Smooth muscle cell (in vitro differentiated cells): Measurements from ENCODE around the gene LGALS9. TPM values are rescaled to one million over a fixed set of nuclear protein-coding genes. Genes with fewer than 3 reads are reported as not detected.
"Not testable (repeated sequence)": the region's sequence is repeated elsewhere in the genome, so short reads cannot be mapped to it uniquely, and the experiment has no call there.

Experiments used
- DNase-seq: peaks from one replicate; lab custom pipeline; 2025; ENCODE audit not compliant: unreplicated experiment; lab: John Stamatoyannopoulos, UW
- H2AFZ ChIP-seq: fragments of 200-600 bp; sonication (generic); 2 replicates; pipeline ENCODE4 v1.6.0; 2016; ENCODE audit warnings: antibody characterized with exemption, low read depth, mild to moderate bottlenecking
- H3F3A ChIP-seq: fragments of 200-600 bp; sonication (generic); 2 replicates; pipeline ENCODE4 v1.6.0; 2017; ENCODE audit warnings: antibody characterized with exemption, low read depth
- H3K27ac ChIP-seq: fragments of 200-600 bp; sonication (generic); 2 replicates; pipeline ENCODE4 v1.5.1; 2016; ENCODE audit warnings: low read depth, mild to moderate bottlenecking
- H3K27me3 ChIP-seq: fragments of 200-600 bp; sonication (generic); 2 replicates; pipeline ENCODE4 v1.6.1; 2016; ENCODE audit warnings: low read depth, mild to moderate bottlenecking
- H3K36me3 ChIP-seq: fragments of 200-600 bp; sonication (generic); 2 replicates; pipeline ENCODE4 v1.5.1; 2016; ENCODE audit warnings: low read depth
- H3K4me1 ChIP-seq: fragments of 200-600 bp; sonication (generic); 2 replicates; pipeline ENCODE4 v1.5.1; 2016; ENCODE audit warnings: low read depth
- H3K4me2 ChIP-seq: fragments of 200-600 bp; sonication (generic); 2 replicates; pipeline ENCODE4 v1.6.0; 2016; ENCODE audit warnings: mild to moderate bottlenecking
- H3K4me3 ChIP-seq: fragments of 200-600 bp; sonication (generic); 2 replicates; pipeline ENCODE4 v1.5.1; 2016; ENCODE audit warnings: mild to moderate bottlenecking
- H3K79me2 ChIP-seq: fragments of 200-600 bp; sonication (generic); 2 replicates; pipeline ENCODE4 v1.6.0; 2016; ENCODE audit warnings: low read depth, mild to moderate bottlenecking
- H3K9ac ChIP-seq: fragments of 200-600 bp; sonication (generic); 2 replicates; pipeline ENCODE4 v1.6.0; 2016; ENCODE audit warnings: low read depth
- H3K9me3 ChIP-seq: fragments of 200-600 bp; sonication (generic); replicated peaks from 2 replicates; pipeline ENCODE4 v1.5.1; 2016; ENCODE audit warnings: low read depth
- H4K20me1 ChIP-seq: fragments of 200-600 bp; sonication (generic); 2 replicates; pipeline ENCODE4 v1.6.0; 2016; ENCODE audit warnings: low read depth
- CTCF ChIP-seq: fragments of 200-600 bp; sonication (generic); IDR thresholded peaks from 2 replicates; pipeline ENCODE4 v1.5.1; 2017; ENCODE audit warnings: borderline replicate concordance, mild to moderate bottlenecking, antibody characterized with exemption; ENCODE audit not compliant: insufficient read depth, poor library complexity, severe bottlenecking
- WGBS: methylation state at CpG from one replicate; pipeline ENCODE4 v1.1.7; 2016; ENCODE audit warnings: low lambda C conversion rate; 5-methylcytosine and 5-hydroxymethylcytosine counted together
- polyA plus RNA-seq: library from polyadenylated mRNA; unstranded; fragments of >200 nt; fragmentation: Nextera tagmentation; extraction: Ambion mirVana; gene quantifications from 2 replicates; pipeline ENCODE4 v1.2.1, GENCODE V29; 2016
- total RNA-seq: library from RNA; depleted of rRNA; stranded (reverse); fragments of >200 nt; gene quantifications from 2 replicates; pipeline ENCODE4 v1.2.3, GENCODE V29; 2014

The LGALS9 gene
- total and polyA plus RNA-seq, 2 experiments from 2014 or later = 5.8 to 9.7 TPM

GRCh38 chr17:27663936-27664605 is 33.1 kb downstream of the LGALS9 start:
- H3K9me3 ChIP-seq = no peaks in the 10 kb centered on the region
- no peaks in the 10 kb centered on the region for H3F3A ChIP-seq
- H3K4me2 ChIP-seq = no peak overlapping the region
- WGBS = 91% methylated on average over 8 of the region's 8 CpGs
- H4K20me1 ChIP-seq = no peaks in the 10 kb centered on the region
- no peaks in the 10 kb centered on the region for H3K36me3 ChIP-seq
- no peak overlapping the region for H2AFZ ChIP-seq
- H3K79me2 ChIP-seq = no peaks in the 10 kb centered on the region
- no peak for TF ChIP-seq CTCF
- H3K9ac ChIP-seq = no peak overlapping the region
- H3K4me3 ChIP-seq = no peak overlapping the region
- H3K27ac ChIP-seq = no peak overlapping the region
- H3K27me3 ChIP-seq = no peaks in the 10 kb centered on the region
- no peak for DNase-seq
- H3K4me1 ChIP-seq = no peaks in the 10 kb centered on the region

DNA sequence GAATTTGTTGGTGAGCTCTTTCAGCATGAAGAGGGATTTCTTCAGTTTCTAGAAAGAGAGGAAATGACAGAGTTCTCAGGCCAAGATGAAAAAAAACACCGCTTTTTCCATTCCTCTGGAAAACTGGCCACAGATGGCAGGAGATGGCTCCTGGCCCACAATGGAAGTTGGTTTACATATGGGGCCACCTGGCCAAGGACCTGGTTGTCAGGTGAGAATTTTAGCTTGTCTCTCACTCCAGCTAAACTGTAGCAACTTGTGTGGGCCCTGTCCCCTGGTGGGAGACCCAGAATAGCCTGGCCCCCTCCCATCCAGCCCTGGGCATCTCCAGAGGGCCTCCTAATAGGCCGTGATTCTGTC is 33.6 kb downstream of the LGALS9 start:
- Histone ChIP-seq H3K4me3 (no peak overlapping the region), H3K9ac (no peak overlapping the region), H3K9me3 (no peaks in the 10 kb centered on the region), H3K27ac (no peak overlapping the region), H4K20me1 (no peaks in the 10 kb centered on the region), H3F3A (no peaks in the 10 kb centered on the region), H3K27me3 (no peaks in the 10 kb centered on the region), H3K79me2 (no peaks in the 10 kb centered on the region), H3K4me1 (no peaks in the 10 kb centered on the region), H3K36me3 (no peaks in the 10 kb centered on the region), H2AFZ (no peak overlapping the region), H3K4me2 (no peak overlapping the region)
- DNase-seq = no peak
- no peak for TF ChIP-seq CTCF
- WGBS = 92% methylated on average over 2 of the region's 2 CpGs

DNA sequence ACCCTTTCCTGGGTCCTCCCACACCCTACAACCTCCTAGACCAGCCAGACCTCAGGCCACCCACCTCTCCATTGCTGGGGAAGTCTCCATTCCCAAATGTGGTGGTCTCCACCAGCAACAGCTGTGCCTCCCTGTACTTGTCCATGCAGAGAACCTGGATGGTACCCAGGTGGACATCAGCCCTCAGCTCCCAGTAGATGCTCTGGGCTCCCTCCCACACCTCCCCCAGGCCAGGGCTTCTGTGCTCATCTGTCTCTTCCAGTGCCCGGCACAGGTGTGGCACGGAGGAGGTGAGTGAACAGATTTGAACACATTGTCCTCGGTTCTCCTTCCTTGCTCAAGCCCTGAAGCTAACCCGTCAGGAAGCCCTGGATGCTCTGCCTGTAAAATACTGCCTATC is 34.6 kb downstream of the LGALS9 start:
- no peak overlapping the region for H3K27ac ChIP-seq
- no peak overlapping the region for H3K4me3 ChIP-seq
- no peak overlapping the region for H3K9ac ChIP-seq
- no peaks in the 10 kb centered on the region for H3K27me3 ChIP-seq
- no peaks in the 10 kb centered on the region for H3K9me3 ChIP-seq
- no peaks in the 10 kb centered on the region for H4K20me1 ChIP-seq
- DNase-seq = no peak
- no peaks in the 10 kb centered on the region for H3K36me3 ChIP-seq
- H3K4me1 ChIP-seq = no peaks in the 10 kb centered on the region
- no peaks in the 10 kb centered on the region for H3F3A ChIP-seq
- no peak for TF ChIP-seq CTCF
- no peaks in the 10 kb centered on the region for H3K79me2 ChIP-seq
- no peak overlapping the region for H3K4me2 ChIP-seq
- WGBS = 80% methylated on average over 4 of the region's 4 CpGs
- H2AFZ ChIP-seq = no peak overlapping the region

DNA sequence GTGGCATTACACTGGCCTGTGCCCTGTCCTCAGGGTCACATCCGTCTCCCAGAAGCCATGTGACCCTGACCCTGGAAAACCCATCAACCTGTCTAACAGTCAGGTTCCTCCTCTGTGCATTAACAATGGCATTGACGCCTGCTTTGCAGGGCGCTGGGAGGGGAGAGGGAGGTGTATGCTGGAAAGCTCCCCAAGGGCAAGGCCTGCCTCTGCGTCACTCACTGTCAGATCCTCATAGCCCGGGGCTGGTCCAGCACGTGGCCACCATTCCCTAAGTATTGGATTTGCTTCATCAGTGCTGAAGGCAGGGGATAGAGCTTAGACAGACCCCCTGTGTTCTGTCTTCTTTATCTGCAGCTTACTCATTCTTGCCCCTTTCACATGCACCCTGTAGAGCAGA is 35.3 kb downstream of the LGALS9 start:
- not testable (repeated sequence) for H3K79me2 ChIP-seq, H3F3A ChIP-seq, H3K27me3 ChIP-seq, H3K4me3 ChIP-seq, H3K4me1 ChIP-seq, H3K27ac ChIP-seq, H4K20me1 ChIP-seq, H2AFZ ChIP-seq, H3K4me2 ChIP-seq, H3K9ac ChIP-seq, H3K9me3 ChIP-seq, DNase-seq, H3K36me3 ChIP-seq
- WGBS = 83% methylated on average over 6 of the region's 6 CpGs
